Nephron (organoid): ENCODE measurements around the gene LIN7C.
A peak's percentile ranks its signal among the peaks of the same experiment; 100 is the strongest.

Source experiments
- H3K27ac Mint-ChIP-seq, 3 experiments: 2 replicates each; pipeline ENCODE4 v1.8.0; 2020; ENCODE audit warnings: mixed read lengths in 3 of 3, mild to moderate bottlenecking in 2 of 3, moderate library complexity in 1 of 3
- H3K27me3 Mint-ChIP-seq: 2 replicates; pipeline ENCODE4 v1.8.0; 2021; ENCODE audit warnings: low read depth, mild to moderate bottlenecking, moderate library complexity, mixed read lengths
- H3K36me3 Mint-ChIP-seq: 2 replicates; pipeline ENCODE4 v1.8.0; 2020; ENCODE audit warnings: low read depth, mixed read lengths
- H3K4me1 Mint-ChIP-seq: 2 replicates; pipeline ENCODE4 v1.8.0; 2020; ENCODE audit warnings: mixed read lengths
- H3K4me3 Mint-ChIP-seq, 3 experiments: 2 replicates each; pipeline ENCODE4 v1.8.0; 2020; ENCODE audit warnings: mild to moderate bottlenecking in 3 of 3, mixed read lengths in 3 of 3, moderate library complexity in 2 of 3
- H3K9me3 Mint-ChIP-seq: 2 replicates; pipeline ENCODE4 v1.8.0; 2020; ENCODE audit warnings: mixed read lengths
- TF ChIP-seq, protein P1 (sequence below), 3 experiments: fragments of 200-600 bp; sonication (generic); IDR thresholded peaks; one replicate each; pipeline ENCODE4 v1.5.0; 2021; ENCODE audit warnings: antibody characterized with exemption in 3 of 3; ENCODE audit not compliant: unreplicated experiment in 3 of 3

Gene LIN7C

GRCh38 chr11:27506200-27507182 lies at the start of gene LIN7C:
LIN7C (minus strand) TSS chr11:27506769; CDS start chr11:27506752, 17 bp downstream.
- H3K4me1 Mint-ChIP-seq = peaks cover 39% of the 10 kb centered on the region
- no peaks in the 10 kb centered on the region for H3K27me3 Mint-ChIP-seq
- H3K36me3 Mint-ChIP-seq = peaks cover 8% of the 10 kb centered on the region
- peak within 1 kb of the TSS; percentile 97 to 100 (median 100) for H3K4me3 Mint-ChIP-seq
- TF ChIP-seq, protein P1, sequence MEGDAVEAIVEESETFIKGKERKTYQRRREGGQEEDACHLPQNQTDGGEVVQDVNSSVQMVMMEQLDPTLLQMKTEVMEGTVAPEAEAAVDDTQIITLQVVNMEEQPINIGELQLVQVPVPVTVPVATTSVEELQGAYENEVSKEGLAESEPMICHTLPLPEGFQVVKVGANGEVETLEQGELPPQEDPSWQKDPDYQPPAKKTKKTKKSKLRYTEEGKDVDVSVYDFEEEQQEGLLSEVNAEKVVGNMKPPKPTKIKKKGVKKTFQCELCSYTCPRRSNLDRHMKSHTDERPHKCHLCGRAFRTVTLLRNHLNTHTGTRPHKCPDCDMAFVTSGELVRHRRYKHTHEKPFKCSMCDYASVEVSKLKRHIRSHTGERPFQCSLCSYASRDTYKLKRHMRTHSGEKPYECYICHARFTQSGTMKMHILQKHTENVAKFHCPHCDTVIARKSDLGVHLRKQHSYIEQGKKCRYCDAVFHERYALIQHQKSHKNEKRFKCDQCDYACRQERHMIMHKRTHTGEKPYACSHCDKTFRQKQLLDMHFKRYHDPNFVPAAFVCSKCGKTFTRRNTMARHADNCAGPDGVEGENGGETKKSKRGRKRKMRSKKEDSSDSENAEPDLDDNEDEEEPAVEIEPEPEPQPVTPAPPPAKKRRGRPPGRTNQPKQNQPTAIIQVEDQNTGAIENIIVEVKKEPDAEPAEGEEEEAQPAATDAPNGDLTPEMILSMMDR (IDR thresholded peaks at IDR 0.05; ENCODE audit: unreplicated experiment in 3 of 3) = peak in 1 of 3 experiments; percentile 28
- H3K9me3 Mint-ChIP-seq = no peaks in the 10 kb centered on the region
- H3K27ac Mint-ChIP-seq = peak within 1 kb of the TSS; percentile 95 to 99 (median 97)

- TF ChIP-seq, protein P1 (IDR thresholded peaks at IDR 0.05; ENCODE audit: unreplicated experiment in 3 of 3) = no peak
- H3K27ac Mint-ChIP-seq = no peak overlapping the region
- no peaks in the 10 kb centered on the region for H3K27me3 Mint-ChIP-seq
- peaks cover 10% of the 10 kb centered on the region for H3K4me1 Mint-ChIP-seq
- H3K36me3 Mint-ChIP-seq = no peaks in the 10 kb centered on the region
- H3K9me3 Mint-ChIP-seq = no peaks in the 10 kb centered on the region
- no peak overlapping the region for H3K4me3 Mint-ChIP-seq
These were observed 48.7 kb upstream of the LIN7C start for GRCh38 chr11:27555264-27555663.

DNA sequence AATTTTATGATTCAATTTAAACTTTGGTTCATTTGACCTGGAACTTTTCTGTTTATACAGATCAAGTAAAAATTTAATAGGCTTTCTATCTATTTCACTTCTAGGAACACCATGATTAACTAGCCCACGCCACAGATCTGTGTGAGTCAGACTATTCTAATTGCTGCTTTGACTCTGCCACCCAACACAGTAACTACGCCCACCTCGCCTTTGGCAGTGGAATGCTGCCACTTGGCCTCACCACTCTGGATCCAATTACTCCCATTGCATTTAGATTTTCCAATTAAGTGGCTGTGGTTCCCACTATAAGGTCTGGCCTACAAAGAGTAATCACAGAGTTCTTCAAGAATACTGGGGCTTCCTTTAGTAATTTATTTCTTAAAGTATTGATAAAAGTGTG lies 46.6 kb upstream of the LIN7C start:
- TF ChIP-seq, protein P1 (IDR thresholded peaks at IDR 0.05; ENCODE audit: unreplicated experiment in 3 of 3) = no peak
- no peaks in the 10 kb centered on the region for H3K27me3 Mint-ChIP-seq
- H3K4me3 Mint-ChIP-seq = no peak overlapping the region
- H3K4me1 Mint-ChIP-seq = peaks cover 10% of the 10 kb centered on the region
- no peak overlapping the region for H3K27ac Mint-ChIP-seq
- H3K36me3 Mint-ChIP-seq = no peaks in the 10 kb centered on the region
- no peaks in the 10 kb centered on the region for H3K9me3 Mint-ChIP-seq

- TF ChIP-seq, protein P1 (IDR thresholded peaks at IDR 0.05; ENCODE audit: unreplicated experiment in 3 of 3) = no peak
- Mint-ChIP-seq H3K9me3 (no peaks in the 10 kb centered on the region), H3K4me3 (no peak overlapping the region), H3K27me3 (no peaks in the 10 kb centered on the region), H3K27ac (no peak overlapping the region), H3K4me1 (peaks cover 14% of the 10 kb centered on the region), H3K36me3 (no peaks in the 10 kb centered on the region)
These were observed 45.8 kb upstream of the LIN7C start for GRCh38 chr11:27552341-27552740.

DNA sequence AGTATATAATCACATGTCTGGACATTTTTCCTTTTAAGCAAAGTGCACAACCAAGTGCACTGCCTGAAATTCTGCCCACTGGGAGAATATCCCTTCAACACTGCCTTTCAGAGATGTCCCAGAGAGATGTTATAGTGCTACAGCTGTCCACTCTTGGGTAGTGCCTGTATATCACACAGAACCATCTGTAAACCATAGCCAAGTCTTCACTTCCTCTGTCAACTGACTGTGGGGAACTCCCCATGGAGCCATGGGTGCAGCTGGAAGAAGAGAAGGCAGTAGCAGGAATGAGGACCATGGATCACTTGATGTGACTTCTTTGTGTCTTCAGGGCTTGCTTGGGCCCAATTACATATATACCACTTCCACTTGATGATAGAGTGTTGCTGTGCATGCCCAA lies 44.6 kb upstream of the LIN7C start:
- Mint-ChIP-seq H3K4me3 (no peak overlapping the region), H3K27ac (no peak overlapping the region), H3K27me3 (no peaks in the 10 kb centered on the region), H3K9me3 (no peaks in the 10 kb centered on the region), H3K36me3 (no peaks in the 10 kb centered on the region), H3K4me1 (peaks cover 15% of the 10 kb centered on the region)
- TF ChIP-seq, protein P1 (IDR thresholded peaks at IDR 0.05; ENCODE audit: unreplicated experiment in 3 of 3) = no peak
